GM08714 (cell line): ENCODE results near the gene GLO1.
"Not testable (repeated sequence)": the region's sequence is repeated elsewhere in the genome, so short reads cannot be mapped to it uniquely, and the experiment has no call there.

ENCODE experiments used
- H3K4me3 ChIP-seq: fragments of 200-500 bp; sonication (Bioruptor generic); 2 replicates; pipeline ENCODE4 v1.5.1; 2014; ENCODE audit warnings: mild to moderate bottlenecking, low read length, inconsistent platforms
- ZNF274 ChIP-seq: IDR thresholded peaks from 2 replicates; pipeline ENCODE4 v1.6.1; 2012; ENCODE audit warnings: mild to moderate bottlenecking, low read depth, low read length

GLO1 gene

DNA sequence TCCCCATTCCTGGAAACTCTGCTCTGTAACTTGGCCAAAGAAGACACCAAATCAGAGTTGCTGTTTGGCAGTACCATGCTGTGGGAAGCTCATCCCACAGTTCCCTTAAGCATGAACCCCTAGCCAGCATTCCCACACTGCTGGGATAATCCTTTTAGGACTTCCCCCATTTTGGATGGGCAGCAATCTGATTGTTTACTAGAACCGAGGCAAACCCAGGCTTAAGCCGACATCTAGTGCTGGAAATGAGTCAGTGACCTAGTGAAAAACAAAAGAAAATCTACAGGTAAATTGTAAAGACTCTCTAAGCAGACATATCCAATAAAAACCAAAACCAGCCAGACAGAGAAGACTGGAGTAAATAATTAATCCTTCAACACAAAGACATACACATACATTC is 17.4 kb upstream of the GLO1 start:
- H3K4me3 ChIP-seq, result no peak overlapping the region
- TF ChIP-seq ZNF274, result no peak

DNA sequence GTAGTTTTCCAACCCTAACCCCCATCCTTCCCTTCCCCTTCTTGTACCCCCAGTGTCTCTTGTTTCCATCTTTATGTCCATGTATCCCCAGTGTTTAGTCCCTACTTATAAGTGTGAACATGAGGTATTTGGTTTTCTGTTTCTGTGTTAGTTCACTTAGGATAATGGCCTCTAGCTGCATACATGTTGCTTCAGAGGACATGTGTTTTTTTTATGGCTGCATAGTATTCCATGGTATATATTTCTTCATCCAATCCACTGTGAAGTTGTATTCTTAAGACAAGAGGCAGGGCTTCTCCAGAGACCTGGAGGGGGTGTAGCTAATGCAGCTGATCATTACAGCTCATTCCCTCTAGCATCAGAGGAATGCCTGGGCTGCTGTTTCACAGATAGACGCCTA is 16.4 kb upstream of the GLO1 start:
- no peak for TF ChIP-seq ZNF274
- no peak overlapping the region for H3K4me3 ChIP-seq

DNA sequence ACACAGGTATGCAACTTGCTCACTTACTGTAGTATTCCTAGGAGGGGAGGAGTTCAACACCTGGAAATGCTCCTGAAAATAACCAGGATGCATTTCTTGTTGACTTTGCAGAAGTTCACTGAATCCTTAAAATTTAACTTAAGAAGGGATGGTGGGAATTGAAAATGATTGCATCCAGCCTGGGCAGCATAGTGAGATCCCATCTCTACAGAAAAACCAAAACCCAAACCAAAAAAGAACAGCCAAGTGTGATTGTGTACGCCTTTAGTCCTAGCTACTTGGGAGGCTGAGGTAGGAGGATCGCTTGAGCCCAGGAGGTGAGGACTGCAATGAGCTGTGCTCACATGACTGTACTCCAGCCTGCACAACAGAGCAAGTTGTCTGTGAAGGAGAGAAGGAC is 13.9 kb upstream of the GLO1 start:
- no peak overlapping the region for H3K4me3 ChIP-seq
- TF ChIP-seq ZNF274, result no peak

DNA sequence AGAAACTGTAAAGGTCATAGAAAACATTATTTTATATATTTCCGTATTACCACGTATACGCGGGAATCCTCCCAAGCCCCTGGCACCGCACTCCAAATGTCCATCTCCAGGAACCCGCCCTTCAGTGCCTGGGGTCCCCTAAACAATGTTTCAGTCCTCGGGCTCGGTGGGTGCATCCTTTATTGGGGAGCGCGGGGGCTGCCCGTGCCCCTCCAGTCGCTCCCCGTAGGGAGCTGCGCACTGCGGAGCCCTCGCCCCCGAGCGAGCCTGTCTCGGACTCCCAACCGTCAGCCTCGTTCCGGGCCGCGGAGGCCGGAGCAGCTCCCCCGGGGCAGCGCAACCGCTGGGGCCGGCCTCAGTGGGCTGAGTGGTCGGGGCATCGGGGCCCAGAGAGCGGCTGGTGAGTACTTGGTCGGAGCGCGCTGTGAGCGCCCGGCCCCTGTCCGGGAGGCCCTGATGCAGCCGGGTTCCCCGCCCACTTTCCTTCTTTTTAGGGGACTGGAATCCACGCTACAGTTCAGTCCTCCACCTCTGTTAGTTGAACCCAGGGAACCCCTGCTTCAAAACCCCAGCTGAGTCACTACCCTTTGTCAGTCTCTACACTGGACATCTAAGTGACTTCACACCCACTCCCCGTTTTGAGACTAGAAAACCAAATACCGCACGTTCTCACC is 12.2 kb upstream of the GLO1 start, which contains the start of gene DNAH8:
Gene DNAH8, plus strand, starts transcription at position 296 of the 674 bp plus-strand sequence. CDS start 7,499 bp downstream, outside the sequence.
- TF ChIP-seq ZNF274, result no peak
- H3K4me3 ChIP-seq, result peak within 1 kb of the TSS; percentile 30; the same call in 1 of the 2 replicates

DNA sequence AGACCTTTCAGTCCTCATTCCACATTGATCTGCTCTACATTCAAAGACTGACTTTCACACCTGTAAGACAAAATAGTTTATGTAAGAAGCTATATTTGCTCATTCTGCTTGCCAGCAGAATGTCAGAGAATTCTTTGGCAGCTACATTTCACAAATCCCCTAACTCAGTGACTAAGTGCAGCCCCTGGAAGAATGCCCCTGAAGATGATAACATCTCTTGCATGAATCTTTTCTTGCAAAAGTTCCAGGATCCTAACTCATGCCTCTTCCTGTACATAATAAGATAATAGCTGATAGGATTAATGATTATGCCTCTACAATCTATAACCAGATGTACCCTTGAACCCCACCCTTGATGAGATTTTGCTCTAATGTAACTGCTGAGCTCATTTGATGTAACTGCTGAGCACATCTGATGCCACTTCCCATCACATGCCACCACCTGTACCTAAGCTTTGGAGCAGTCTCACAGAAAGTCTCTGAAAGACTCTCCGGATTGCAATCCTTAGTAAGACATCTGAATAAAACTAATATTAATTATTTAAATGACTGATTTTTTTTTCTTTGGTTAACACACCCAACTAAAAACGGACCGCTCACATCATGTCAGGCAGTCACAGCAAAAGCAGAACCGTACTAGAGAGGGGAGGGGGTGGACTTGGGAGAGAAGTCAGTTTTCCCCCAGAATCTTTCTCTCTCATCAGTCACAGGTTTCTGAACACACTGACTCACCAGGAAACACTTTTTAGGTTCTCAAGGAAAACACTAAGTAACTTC is 11.5 kb upstream of the GLO1 start:
- H3K4me3 ChIP-seq, result no peak overlapping the region; the same call in 1 of the 2 replicates

DNA sequence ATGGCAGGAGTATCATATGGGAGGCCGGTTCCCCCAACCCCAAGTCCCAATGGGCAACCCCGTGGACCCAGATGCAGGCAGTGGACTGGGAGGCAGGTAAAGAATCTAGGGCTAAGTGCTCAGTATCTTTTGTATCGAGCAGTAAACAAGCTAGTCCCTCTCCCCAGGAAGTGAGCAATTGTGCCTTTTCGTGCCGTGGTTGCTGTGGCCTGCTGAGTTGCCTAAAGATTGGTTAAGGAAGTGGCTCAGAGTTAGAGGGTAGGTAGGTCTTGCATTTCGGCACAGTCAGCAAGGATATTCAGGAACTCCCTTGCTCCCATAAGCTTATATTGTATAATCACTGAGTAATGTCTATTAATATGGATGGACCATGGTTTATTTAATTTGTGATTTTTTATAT is 10.9 kb upstream of the GLO1 start:
- no peak overlapping the region for H3K4me3 ChIP-seq
- no peak for TF ChIP-seq ZNF274

More for the DNA sequence above, 11.5 kb upstream of the GLO1 start:
- no peak for TF ChIP-seq ZNF274

DNA sequence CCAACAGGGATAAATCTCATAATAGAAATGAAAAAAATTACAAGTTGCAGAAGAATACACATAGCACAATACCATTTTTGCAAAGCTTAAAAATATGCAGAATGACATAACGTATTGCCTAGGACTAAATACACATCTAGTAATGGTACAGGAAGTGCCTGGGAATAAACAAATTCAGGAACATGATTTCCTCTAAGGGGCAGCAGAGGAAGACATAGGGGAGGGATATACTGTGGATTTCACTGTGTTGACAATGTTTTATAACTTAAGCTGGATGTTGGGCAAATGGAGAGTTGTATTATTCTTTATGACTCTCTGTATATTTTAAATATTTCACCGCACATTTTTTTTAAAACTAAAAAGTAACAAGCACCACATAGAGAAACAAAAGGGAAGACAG is 5.6 kb upstream of the GLO1 start:
- no peak for TF ChIP-seq ZNF274
- H3K4me3 ChIP-seq, result no peak overlapping the region

DNA sequence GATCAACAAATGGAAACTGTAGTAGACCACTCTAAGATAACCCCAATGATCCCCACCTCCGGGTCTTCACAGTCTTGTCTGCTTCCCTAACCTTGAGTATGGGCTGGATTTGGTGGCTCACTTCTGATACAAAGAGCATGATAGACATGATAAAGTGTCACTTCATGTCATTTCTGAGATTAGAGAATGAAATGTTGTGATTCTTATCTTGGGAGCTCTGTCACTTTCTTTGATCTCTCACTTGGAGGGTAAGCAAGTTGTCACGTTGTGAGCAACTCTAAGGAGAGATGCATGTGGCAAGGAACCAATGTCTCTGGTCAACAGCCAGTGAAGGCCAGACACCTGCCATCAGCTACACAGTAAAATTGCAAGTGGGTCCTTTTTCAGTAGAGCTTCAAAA is 3.0 kb upstream of the GLO1 start:
- no peak overlapping the region for H3K4me3 ChIP-seq
- TF ChIP-seq ZNF274, result no peak

DNA sequence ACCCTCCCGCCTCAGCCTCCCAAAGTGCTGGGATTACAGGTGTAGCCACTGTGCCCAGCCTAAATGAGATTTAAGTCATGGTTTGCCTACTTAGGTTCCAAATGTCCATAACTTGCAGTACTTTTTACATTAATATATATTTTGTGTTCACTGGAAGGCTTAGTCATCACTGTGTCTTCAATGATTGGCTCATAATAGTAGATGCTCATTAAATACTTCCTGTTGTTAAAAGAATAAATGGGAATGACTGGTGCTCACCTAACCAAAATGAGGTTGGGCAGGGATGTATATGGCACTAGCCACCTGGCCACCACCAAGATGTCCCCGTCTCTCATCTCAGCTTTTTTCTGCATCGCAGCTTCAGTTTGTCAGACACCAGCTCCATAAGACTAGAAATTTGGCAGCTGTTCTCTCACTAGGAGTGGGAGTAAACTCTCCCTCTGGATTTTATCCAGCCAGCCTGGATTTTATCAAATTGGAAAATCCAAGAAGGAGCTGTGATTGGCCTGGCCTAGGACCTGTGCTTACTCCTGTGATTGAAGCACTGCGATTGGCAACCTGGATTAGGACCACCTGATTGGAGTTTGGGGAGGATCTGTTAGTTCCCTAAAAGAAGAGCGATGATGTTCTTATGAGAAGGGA is 1.1 kb upstream of the GLO1 start:
- no peak overlapping the region for H3K4me3 ChIP-seq
- no peak for TF ChIP-seq ZNF274

DNA sequence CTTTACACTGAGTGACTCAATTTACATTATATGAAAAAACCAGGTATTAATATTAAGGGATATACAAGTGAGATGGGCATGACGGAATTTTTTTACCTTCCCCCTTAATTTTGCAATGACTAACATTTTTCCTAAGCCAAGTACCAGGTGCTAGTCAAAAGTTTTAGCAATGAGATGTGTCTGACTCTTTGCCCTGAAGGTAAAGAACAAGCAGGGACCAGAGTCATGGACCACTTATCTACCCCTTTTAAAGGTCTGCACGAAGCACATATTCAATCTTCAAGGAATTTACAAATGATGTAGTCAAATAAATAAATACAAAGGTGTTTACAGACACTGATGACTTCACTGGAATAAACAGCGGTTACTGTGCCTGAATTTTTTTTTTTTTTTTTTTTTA is 1.4 kb downstream of the GLO1 start:
- TF ChIP-seq ZNF274, result no peak
- H3K4me3 ChIP-seq, result peak overlapping the region; percentile 13; the same call in 1 of the 2 replicates

DNA sequence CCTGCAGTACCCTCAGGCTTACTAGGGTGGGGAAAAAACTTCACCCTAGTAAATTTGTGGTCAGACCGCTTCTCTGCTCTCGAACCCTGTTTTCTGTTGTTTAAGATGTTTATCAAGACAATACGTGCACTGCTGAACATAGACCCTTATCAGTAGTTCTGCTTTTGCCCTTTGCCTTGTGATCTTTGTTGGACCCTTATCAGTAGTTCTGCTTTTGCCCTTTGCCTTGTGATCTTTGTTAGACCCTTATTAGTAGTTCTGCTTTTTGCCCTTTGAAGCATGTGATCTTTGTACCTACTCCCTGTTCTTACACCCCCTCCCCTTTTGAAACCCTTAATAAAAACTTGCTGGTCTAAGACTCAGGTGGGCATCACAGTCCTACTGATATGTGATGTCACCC is 3.2 kb downstream of the GLO1 start:
- not testable (repeated sequence) for H3K4me3 ChIP-seq

DNA sequence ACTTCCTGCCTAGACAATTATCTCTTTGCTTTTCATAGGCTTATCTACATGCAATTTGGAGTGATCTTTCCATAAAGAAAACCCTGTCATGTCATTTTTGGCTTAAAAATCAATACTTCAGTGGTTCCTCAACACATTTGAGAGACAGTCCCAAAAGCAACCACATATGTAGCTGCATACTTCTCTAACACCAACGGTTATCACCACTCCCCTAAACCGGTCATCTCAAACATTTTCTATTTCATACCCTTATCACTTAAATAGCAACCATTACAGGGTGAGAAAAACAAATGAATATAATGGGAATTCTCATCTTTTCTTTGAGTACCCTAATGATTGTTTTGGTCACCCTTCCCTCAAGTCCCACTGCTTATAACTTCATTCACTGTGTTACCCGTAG is 5.1 kb downstream of the GLO1 start:
- no peak overlapping the region for H3K4me3 ChIP-seq
- TF ChIP-seq ZNF274, result no peak

DNA sequence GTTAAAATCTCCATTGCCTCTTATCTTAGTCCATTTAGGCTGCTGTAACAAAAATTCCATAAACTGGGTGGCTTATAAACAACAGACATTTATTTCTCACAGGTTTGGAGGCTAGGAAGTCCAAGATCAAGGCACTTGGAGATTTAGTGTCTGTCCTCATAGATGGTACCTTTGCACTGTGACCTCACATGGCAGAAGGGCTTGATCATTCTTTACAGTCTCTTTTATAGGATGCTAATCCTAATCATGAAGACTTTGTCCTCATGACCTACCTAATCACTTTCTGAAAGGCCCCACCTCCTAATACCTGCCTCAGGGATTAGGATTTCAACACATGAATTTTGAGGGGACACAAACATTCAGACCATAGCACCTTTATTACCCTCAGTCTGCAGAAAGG is 6.6 kb downstream of the GLO1 start:
- no peak for TF ChIP-seq ZNF274
- H3K4me3 ChIP-seq, result no peak overlapping the region

DNA sequence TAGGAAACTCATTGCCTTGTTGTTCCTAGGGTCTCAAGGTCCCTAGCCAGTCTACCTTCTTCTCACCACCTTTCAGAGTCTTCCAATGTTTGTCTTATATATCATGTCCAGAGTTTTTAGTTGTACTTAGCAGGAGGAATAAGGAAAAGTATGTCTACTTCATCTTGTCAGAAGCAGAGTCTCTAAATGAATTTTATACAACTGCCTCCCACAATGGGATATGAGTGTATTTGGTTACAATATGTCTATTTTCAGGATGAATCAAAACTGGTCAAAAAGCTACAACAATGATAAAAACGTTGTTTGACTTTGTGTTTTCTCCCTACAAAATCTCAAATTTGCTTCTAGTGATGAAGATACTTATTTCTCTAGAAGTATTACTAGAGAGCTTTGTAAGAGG is 7.0 kb downstream of the GLO1 start:
- H3K4me3 ChIP-seq, result no peak overlapping the region
- no peak for TF ChIP-seq ZNF274
